Measurements from ENCODE around the gene CAVIN1.

- TF ChIP-seq CTCF (IDR thresholded peaks at IDR 0.05; ENCODE audit: insufficient read depth, low read length) = no peak
- no peak for TF ChIP-seq POLR2AphosphoS5 (IDR thresholded peaks at IDR 0.05; ENCODE audit: low read depth)
Observed at GRCh38 chr17:42431758-42432161, 8.7 kb upstream of the CAVIN1 start.

Data from HL-60 (cell line).